DMS 273 (cell line): ENCODE measurements around the gene RFFL.
"Not testable (repeated sequence)": the region's sequence is repeated elsewhere in the genome, so short reads cannot be mapped to it uniquely, and the experiment has no call there.

Experiments used
- DNase-seq: peaks from one replicate; lab custom pipeline; 2025; ENCODE audit not compliant: unreplicated experiment; lab: John Stamatoyannopoulos, UW

RFFL gene, protein sequence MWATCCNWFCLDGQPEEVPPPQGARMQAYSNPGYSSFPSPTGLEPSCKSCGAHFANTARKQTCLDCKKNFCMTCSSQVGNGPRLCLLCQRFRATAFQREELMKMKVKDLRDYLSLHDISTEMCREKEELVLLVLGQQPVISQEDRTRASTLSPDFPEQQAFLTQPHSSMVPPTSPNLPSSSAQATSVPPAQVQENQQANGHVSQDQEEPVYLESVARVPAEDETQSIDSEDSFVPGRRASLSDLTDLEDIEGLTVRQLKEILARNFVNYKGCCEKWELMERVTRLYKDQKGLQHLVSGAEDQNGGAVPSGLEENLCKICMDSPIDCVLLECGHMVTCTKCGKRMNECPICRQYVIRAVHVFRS

DNA sequence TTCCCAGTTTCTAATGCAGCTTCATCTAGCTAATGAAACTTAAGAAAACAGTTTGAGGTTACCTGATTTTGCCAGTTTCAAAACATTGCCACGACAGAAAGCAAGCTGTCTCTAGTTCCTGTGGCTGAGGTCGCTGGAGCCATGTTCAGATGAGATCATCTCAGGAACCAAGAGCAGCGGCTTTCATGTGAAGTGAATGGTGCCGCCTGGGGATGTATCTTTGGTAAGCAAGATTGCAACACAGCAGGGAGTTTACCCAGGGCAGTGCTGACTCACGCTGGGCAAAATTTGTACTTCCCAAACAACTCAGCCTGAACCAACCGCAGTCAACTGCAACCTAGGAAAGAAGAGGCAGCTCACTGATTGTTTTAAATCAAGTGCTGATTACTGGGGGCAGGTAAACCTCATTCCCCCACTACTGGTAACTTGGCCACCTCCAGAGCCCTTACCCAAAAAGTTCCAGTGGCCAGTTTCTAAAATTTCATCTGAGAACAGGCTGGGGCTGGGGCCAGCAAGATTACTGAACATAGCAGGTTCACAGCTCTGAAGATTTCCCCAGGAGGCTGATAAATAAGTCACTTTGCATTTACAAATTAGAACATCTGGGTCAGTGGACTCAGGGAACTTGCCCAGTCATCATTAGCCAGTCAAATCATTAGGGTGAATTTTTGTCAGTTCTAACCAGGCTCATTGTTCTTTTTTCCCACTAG, at the start of gene RFFL:
TSS of gene RFFL (minus strand) at position 194 of the 710 bp plus-strand sequence. CDS start 37,154 bp downstream, outside the sequence.
- DNase-seq: peak; percentile 95

DNA sequence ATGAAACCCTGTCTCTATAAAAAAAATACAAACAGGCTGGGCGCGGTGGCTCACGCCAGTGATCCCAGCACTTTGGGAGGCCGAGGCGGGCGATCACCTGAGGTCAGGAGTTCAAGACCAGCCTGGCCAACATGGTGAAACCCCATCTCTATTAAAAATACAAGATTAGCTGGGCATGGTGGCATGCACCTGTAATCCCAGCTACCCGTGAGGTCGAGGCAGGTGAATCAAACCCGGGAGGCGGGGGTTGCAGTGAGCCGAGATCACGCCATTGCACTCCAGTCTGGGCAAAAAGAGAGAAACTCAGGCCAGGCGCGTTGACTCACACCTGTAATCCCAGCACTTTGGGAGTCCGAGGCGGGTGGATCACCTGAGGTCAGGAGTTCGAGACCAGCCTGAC, 47.3 kb upstream of the RFFL start:
- DNase-seq: not testable (repeated sequence)

DNA sequence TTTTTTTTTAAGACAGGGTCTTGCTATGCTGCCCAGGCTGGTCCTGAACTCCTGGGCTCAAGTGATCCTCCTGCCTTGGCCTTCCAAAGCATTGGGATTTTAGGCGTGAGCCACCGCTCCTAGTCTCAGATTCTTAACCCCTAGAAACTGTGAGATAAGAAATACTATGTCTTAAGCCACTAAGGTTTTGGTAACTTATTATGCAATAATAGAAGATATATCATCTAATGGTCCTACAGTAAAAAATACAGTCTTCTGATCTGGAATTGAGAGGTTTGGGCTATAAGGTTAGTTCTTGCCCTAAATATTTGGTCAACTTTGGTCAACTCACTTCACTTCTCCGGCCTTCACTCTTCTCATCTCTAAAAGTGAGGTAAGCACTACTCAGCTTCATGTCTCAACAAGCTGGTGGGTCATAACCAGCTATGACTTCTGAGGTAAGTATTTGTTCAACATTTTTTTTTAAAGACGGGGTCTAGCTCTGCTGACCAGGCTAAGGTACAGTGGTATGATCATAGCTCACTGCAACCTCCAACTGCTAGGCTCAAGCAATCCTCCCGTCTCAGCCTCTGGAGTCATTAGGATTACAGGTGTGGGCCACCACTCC, 41.4 kb upstream of the RFFL start:
- no peak for DNase-seq

DNA sequence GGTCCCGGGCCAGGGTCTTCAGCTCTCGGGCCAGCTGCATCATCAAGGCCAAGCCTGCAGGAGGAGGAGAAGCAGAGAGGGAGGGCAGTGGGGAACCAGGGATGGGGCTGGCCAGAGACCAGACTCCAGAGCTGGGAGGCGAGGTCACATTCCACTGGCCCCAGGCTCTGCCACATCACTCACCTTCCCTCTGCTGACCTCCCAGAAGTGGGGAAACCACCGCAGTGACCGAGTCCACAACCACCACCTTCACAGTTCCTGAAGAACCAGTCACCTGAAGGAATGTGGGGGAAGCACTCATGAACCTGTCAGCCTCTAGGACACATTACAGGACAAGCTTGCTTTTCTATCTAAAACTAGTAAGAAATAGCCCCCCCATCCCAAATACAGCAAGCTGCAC, 39.8 kb upstream of the RFFL start:
- no peak for DNase-seq

DNA sequence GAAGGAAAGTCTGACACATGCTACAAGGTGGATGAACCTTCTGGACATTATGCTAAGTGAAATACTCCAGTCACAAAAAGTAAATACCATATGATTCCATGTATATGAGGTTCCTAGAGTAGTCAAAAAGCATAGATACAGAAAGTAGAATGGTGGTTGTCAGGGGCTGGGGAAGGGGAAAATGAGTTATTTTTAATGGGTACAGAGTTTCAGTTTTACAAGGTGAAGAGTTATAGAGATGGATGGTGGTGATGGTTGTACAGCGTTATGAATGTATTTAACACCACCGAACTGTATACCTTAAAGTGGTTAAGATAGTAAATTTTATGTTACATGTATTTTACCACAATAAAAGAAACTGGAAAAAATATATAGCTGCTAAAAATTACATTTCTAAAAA, 38.2 kb upstream of the RFFL start:
- no peak for DNase-seq

DNA sequence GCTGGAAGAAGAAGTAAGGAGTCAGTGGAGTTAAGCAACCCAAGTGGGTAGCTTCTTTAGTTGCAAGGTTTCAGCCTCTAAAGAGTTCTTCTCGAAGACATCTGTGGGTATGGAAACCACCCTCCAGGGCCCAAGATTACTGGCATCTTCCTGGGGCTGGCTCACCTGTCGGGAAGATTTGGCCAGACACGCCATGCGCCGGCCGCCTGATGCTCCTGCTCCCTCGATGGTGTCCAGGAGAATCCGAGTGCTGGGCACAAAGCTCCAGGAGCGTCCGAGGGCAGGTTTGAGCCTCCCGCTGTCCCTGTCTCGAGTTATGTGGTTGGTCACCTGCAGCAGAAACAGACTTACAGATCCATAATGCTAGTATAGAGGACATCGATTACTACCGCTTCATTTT, 37.5 kb upstream of the RFFL start:
- no peak for DNase-seq

DNA sequence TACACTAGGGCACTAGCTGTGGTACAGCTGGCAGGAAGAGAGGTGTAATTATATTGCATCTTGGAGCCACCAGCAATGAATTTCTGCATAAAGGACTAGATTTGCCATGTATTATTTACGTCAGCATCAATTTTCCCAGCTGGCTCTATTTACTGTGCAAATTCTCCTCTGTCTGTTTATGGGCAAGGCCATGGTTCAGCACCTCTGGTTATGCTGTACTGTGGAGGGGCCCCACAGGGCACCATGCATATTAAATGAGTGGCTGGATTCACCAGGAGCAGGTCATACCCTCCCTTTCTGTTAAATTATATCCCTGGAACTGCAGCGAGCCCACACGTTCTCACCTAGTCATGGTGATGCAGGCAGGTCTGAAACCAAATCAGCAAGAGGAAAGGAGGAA, 36.4 kb upstream of the RFFL start:
- DNase-seq: no peak

DNA sequence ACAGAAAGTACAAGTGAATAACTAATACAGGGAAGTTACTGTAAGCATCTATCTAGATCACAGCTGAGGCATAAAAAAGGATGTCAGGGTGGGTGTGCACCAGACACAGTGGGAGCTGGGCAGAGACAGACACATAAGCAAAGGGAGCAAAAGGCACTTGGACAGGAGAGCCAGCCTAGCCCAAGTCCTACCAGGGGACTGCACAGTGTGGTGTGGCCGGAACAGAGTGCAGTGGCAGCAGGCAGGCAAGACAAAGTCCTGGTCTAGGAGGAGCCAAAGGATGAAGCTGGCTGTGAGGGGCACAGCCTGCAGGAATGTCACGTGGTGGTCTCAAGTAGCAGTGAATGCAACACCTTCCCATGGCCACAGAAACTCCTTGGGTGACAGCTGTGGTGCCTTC, 34.3 kb upstream of the RFFL start:
- DNase-seq: no peak

DNA sequence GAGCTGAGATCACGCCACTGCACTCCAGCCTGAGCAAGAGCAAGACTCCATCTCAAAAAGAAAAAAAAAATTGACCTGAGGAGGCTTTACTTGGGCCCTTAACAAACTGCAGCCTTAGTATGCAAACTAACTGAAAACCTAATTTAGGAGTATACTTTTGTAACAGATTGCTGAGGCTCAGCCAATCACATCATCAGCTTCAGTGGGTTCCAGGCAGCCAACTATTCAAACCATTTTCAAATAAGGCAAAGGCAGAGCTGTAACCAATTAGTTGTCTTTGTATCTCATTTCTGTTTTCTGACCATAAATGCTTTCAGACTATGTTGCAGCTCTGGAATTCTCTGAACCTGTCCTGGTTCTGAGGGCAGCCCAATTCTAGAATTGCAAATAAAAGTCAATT, 32.2 kb upstream of the RFFL start:
- DNase-seq: no peak

DNA sequence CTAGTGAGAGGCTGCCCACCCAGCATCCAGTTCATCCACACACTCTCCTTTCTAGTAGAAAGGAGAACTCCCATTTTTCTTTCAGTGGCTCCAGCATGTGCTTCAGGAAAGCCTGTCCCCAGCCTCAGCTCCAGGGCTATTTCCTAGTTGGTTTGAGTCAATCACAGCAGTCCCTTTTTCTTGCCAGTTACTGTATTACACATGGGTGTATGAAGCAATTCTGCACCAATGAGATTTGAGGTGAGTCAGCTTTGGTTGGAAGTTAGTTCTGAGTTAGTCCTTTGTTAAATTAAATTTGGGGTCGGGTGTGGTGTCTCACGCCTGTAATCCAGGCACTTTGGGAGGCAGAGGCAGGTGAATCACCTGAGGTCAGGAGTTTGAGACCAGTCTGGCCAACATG, 31.4 kb upstream of the RFFL start:
- no peak for DNase-seq

DNA sequence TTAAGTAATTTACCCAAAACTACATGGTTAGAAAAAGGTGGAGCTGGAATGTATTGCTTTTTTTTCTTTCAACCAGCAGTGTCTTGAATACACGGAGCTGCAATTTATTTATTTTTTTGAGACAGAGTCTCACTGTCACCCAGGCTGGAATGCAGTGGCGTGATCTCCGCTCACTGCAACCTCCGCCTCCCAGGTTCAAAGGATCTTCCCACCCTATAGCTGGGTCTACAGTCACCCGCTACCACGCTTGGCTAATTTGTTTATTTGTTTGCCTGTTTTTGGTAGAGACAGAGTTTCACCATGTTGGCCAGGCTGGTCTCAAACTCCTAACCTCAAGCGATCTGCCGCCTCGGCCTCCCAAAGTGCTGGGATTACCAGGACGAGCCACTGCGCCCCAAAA, 27.2 kb upstream of the RFFL start:
- not testable (repeated sequence) for DNase-seq

DNA sequence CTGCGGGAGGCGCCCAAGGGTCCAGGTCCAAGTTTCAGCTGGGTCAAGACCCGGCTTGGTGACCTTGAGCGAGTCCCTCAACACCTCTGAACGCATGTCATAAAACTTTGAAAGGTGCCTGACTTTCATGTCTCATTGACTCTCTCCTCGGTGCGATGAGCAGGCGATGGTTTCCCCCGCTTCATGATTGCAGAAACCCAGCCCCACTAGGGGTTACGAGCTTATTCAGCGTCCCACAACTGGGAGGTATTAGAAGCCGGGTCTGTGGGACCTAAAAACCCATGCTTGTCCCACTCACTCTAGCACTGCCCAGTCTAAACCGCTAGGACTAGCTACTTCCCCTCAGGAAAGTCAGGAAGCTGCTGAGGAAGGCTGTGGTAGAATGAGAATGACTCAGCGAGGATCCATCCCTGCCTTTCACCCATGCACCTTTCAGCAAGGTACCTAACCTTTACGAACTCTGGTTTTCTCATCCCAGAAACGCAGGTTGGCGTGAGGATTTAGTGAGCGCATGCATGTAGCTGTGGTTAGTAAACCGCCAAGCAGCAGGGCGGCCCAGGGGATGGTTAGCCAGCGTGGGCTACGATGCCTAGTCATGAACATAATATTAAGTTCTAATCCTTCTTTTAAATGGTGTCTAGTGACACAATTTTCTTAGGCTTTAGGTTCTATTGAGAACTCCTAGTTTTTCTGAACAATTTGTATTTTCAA, 26.2 kb upstream of the RFFL start:
- DNase-seq: peak; percentile 43

DNA sequence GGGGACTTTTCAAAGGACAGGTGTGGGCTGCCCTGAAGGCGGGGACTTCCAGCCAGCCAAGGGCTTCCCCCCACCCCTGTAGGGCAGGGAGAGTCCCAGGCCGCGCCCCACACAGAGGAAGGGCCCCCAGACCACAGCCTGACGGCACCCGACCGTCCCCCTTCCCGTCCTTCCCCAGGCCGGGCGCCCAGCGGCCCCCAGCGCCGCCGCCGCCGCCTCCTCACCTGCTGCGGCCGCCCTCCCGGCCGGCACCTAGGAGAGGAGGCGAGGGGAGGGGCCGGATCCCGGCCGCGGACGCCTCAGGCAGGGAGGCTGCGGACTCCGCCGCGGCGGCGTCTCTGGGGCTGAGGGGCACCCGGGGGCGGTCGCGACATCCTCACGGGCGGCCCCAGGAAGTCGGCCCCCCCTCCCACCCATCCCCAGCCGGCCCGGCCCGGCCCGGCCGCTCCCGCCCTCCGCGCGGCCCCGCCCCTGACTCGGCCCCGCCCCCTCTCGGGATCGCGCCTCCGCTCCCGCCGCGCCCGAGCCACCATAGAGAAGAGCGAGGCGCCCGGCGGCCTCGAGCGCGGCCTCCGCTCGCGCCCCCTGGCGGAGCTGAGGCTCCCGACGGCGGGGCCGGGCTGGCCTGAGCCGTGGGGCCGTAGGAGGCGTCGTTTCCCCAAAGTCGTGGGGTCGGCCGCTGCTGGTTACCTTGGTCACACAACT, 25.5 kb upstream of the RFFL start:
- peak; percentile 95 for DNase-seq

DNA sequence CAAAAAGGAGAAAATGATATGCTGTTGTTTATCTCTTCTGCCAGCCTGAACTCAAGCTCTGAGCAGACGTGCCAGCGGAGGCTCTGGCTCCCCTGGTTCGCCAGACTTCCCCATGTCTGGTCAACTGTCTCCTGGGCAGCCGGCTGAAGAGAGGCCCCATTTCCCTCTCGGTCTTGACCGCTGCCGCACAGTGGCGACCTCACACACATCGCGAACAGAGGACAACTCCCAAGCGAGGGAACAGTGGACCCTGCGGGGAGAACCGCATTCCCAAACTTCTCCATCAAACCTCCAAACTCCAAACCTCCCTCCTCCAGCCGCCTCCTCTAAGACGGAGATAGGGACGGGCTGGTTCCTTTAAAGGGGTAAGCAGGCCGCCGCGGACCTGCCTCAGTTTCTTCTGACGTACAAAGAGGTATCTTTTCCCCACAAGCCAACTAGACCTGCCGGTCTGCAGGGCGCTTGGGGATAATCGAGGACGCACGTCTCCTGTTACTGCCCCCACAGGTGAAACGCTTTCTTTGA, 24.9 kb upstream of the RFFL start:
- peak; percentile 53 for DNase-seq

DNA sequence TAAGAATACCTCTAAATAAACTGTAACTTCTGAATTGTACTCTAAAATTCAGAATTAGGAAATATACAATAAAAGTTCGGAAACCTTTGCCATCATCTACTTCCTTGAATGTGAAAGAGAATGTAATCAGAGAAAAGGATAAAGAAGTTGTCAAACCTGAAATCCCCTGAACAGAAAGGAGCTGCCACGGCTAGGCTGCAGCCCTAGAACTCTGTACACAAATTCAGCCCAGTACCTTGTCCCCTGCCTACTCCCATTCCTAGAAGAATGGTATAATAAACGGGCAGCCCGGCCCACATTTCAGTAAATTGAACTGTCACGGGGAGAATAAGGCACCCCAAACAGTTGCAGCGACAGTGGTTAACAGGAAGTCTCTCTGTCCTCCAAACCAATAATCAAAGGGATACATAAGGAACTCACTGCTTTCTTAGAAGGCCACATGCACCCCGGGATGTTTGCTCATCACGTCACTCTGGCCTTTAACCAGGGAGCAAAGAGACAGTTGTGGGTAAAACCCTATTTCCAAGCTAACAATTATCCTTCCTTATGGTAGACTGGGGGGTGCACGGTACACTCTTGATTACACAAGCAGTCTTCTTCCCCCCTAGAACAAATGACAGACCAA, 24.3 kb upstream of the RFFL start:
- no peak for DNase-seq

DNA sequence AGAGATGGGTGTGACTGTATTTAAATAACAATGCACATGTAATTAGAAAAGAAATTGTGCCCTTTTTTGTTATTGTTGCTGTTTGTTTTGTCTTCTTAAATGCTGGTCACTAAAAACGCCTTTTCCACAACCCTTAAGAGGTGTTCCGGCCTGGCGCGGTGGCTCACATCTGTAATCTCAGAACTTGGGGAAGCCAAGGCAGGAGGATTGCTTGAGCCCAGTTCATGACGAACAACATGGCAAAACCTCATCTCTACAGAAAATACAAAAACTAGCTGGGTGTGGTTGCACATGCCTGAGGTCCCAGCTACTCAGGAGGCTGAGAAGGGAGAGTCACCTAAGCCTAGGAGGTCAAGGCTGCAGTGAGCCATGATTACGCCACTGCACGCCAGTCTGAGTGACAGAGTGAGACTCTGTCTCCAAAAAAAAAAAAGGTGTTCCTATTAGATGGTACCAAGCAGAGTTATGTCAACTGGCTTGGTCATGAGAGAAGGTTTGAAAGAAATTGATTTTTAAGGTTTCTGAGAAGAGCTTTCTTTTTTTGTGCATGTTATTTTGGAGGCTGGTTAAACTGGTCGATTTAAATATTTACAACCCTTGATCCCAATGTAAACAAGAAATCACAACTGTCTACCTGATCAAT, 23.5 kb upstream of the RFFL start:
- no peak for DNase-seq

DNA sequence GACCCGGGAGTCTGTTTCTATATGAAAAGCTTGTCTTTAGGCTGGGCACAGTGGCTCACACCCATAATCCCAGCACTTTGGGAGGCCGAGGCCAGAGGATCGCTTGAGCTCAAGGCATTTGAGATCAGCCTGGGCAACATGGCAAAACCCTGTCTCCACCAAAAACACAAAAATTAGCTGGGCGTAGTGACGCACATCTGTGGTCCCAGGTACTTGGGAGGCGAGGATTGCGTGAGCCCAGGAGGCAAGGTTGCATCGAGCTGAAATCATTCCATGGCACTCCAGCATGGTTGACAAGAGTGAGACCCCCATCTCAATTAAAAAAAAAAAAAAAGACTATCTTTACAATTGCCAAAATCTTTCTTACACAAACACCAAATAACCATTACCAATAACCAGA, 22.7 kb upstream of the RFFL start:
- DNase-seq: no peak

DNA sequence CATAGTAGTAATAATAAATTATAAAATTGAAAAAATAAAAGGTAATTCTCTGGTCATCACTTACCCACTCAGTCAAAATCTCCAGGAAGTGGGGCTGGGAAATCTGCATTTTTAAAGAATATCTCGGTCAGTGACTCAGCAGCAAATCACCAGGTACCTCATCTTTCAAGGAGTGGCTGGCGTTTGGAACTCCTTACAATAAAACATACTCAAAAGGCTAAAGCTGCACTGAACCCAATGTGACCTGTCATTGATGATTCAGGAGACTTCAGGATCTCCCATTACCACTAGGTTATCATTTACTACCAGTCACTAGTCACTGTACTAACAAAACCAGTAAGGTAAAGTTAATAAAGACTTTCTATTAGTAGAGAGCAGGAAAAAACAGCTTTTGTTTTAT, 21.5 kb upstream of the RFFL start:
- DNase-seq: no peak

DNA sequence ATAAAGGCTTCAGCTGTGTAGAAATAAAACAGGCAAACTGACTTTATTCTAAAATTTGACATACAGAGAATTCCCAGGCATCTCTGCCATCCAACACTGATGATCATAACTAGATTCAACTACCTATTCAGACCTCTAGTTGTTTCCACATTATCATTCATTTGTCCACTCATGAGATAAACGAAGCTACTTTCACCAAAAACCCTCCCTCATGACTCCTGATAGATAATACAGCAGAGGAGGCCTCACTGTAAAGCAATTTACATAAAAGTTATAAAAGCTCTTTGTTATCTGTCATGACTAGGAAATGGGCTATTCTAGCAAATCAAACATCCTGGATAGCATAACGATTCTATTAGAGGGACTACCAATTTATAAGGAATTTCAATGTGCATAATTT, 19.6 kb upstream of the RFFL start:
- no peak for DNase-seq
